ENCODE data around the gene TNS2. TPM values are rescaled to one million over a fixed set of nuclear protein-coding genes. Genes with fewer than 3 reads are reported as not detected.
A peak's percentile ranks its signal among the peaks of the same experiment; 100 is the strongest.

The TNS2 gene
- total RNA-seq, 1 donor from 2014 or later = 91.7 TPM

GRCh38 chr12:53074283-53074998, 24.6 kb downstream of the TNS2 start:
- no peak overlapping the region for H3K4me3 Mint-ChIP-seq
- H3K9me3 Mint-ChIP-seq = no peaks in the 10 kb centered on the region
- H3K27ac Mint-ChIP-seq = peak overlapping the region; percentile 49
- peaks cover 80% of the 10 kb centered on the region for H3K4me1 Mint-ChIP-seq
- H3K27me3 Mint-ChIP-seq (ENCODE audit: low read depth) = no peaks in the 10 kb centered on the region
- H3K36me3 Mint-ChIP-seq = peaks cover 11% of the 10 kb centered on the region
- DNase-seq (ENCODE audit: low spot score in 2 of 2, unreplicated experiment in 2 of 2) = no peak
- TF ChIP-seq, protein P1, sequence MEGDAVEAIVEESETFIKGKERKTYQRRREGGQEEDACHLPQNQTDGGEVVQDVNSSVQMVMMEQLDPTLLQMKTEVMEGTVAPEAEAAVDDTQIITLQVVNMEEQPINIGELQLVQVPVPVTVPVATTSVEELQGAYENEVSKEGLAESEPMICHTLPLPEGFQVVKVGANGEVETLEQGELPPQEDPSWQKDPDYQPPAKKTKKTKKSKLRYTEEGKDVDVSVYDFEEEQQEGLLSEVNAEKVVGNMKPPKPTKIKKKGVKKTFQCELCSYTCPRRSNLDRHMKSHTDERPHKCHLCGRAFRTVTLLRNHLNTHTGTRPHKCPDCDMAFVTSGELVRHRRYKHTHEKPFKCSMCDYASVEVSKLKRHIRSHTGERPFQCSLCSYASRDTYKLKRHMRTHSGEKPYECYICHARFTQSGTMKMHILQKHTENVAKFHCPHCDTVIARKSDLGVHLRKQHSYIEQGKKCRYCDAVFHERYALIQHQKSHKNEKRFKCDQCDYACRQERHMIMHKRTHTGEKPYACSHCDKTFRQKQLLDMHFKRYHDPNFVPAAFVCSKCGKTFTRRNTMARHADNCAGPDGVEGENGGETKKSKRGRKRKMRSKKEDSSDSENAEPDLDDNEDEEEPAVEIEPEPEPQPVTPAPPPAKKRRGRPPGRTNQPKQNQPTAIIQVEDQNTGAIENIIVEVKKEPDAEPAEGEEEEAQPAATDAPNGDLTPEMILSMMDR (IDR thresholded peaks at IDR 0.05; ENCODE audit: unreplicated experiment) = no peak

DNA sequence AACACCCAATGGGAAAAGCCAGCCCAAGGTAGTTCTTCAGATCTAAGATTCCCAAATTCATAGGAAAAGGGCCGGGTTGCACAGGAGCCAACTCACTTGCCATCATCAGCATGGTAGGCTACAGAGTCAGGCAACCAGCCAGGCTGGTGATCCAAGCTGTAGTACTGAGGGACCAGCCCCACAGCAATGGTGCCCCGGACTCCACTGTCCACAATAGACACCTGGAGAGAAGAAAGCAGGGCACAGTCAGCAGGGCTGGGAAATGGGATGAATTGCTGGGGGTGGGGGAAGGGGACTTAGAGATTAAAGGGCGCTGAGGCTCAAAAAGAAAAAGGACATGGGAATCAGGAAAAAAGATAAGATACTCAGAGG, 25.1 kb downstream of the TNS2 start:
- Mint-ChIP-seq H3K4me3 (no peak overlapping the region), H3K4me1 (peaks cover 78% of the 10 kb centered on the region), H3K27me3 (ENCODE audit: low read depth) (no peaks in the 10 kb centered on the region), H3K36me3 (peaks cover 11% of the 10 kb centered on the region), H3K27ac (peak overlapping the region; percentile 77), H3K9me3 (no peaks in the 10 kb centered on the region)
- TF ChIP-seq, protein P1 (IDR thresholded peaks at IDR 0.05; ENCODE audit: unreplicated experiment) = no peak
- DNase-seq (ENCODE audit: low spot score in 2 of 2, unreplicated experiment in 2 of 2) = no peak

GRCh38 chr12:53076461-53076860, 26.6 kb downstream of the TNS2 start:
- peak overlapping the region; percentile 77 for H3K27ac Mint-ChIP-seq
- H3K4me1 Mint-ChIP-seq = peaks cover 70% of the 10 kb centered on the region
- DNase-seq (ENCODE audit: low spot score in 2 of 2, unreplicated experiment in 2 of 2) = no peak
- no peak overlapping the region for H3K4me3 Mint-ChIP-seq
- no peaks in the 10 kb centered on the region for H3K27me3 Mint-ChIP-seq (ENCODE audit: low read depth)
- H3K9me3 Mint-ChIP-seq = no peaks in the 10 kb centered on the region
- TF ChIP-seq, protein P1 (IDR thresholded peaks at IDR 0.05; ENCODE audit: unreplicated experiment) = no peak
- H3K36me3 Mint-ChIP-seq = peaks cover 11% of the 10 kb centered on the region

GRCh38 chr12:53077030-53077429, 27.2 kb downstream of the TNS2 start:
- TF ChIP-seq, protein P1 (IDR thresholded peaks at IDR 0.05; ENCODE audit: unreplicated experiment) = no peak
- no peaks in the 10 kb centered on the region for H3K27me3 Mint-ChIP-seq (ENCODE audit: low read depth)
- peaks cover 11% of the 10 kb centered on the region for H3K36me3 Mint-ChIP-seq
- H3K4me3 Mint-ChIP-seq = peak overlapping the region; percentile 48
- H3K4me1 Mint-ChIP-seq = peaks cover 65% of the 10 kb centered on the region
- peak overlapping the region; percentile 77 for H3K27ac Mint-ChIP-seq
- DNase-seq (ENCODE audit: low spot score in 2 of 2, unreplicated experiment in 2 of 2) = no peak
- no peaks in the 10 kb centered on the region for H3K9me3 Mint-ChIP-seq

DNA sequence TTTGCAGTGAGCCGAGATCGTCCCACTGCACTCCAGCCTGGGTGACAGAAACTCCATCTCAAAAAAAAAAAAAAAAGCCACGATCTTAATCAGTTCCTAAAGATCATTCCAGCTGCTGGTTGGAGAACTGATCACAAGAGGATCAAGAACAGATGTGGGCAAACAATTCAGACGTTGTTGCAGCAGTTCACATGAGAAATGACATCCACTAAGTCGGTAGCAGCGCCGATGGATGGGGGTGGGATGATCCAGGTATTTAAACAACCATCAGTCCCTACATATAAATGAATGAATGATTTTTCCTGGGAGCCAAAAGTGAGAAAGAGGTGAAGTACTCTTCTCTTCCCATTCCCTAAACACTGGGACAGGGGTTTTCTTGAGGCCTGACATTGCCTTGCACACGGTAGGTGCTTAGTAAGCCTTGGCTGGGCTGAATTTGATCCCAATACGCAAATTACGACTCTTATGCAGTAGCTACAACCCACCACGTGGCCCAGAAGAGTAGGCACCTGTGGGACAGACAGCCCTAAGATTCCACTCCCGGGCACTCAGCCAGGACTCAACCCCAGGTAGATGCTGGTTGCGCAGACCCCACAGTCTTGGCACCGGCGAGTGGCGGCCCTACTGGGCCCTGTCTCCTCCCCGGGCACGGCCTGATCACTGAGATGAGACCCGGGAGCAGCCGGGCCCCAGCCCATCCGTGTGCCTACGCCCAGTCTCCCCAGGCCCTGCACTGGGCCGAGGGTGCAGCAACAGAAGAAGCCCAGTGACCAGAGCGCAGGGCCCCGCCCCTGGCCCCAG, 28.8 kb downstream of the TNS2 start:
- no peak for DNase-seq (ENCODE audit: low spot score in 2 of 2, unreplicated experiment in 2 of 2)
- Mint-ChIP-seq H3K27ac (peak overlapping the region; percentile 88), H3K4me1 (peaks cover 55% of the 10 kb centered on the region), H3K9me3 (peaks cover 5% of the 10 kb centered on the region), H3K36me3 (peaks cover 11% of the 10 kb centered on the region), H3K27me3 (ENCODE audit: low read depth) (no peaks in the 10 kb centered on the region), H3K4me3 (peak overlapping the region; percentile 77)
- TF ChIP-seq, protein P1 (IDR thresholded peaks at IDR 0.05; ENCODE audit: unreplicated experiment) = no peak

All from mesothelial cell of epicardium (in vitro differentiated cells).